ENCODE results near the gene NFKBIA.

GRCh38 chr14:35423621-35424020 lies 19.1 kb upstream of the NFKBIA start:
- TF ChIP-seq CTCF (IDR thresholded peaks at IDR 0.05; ENCODE audit: low read depth, low read length, missing input control) (no peak), YY1 (IDR thresholded peaks at IDR 0.05) (no peak), GABPA (IDR thresholded peaks at IDR 0.05 in 1 of 2, conservative IDR thresholded peaks at IDR 0.05 in 1 of 2) (no peak), SP1 (IDR thresholded peaks at IDR 0.05) (no peak), ZBTB33 (IDR thresholded peaks at IDR 0.05) (no peak), RAD21 (IDR thresholded peaks at IDR 0.05) (no peak)
- TF ChIP-seq, protein P1, sequence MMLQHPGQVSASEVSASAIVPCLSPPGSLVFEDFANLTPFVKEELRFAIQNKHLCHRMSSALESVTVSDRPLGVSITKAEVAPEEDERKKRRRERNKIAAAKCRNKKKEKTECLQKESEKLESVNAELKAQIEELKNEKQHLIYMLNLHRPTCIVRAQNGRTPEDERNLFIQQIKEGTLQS (IDR thresholded peaks at IDR 0.05) = no peak
- TF ChIP-seq, protein P2, sequence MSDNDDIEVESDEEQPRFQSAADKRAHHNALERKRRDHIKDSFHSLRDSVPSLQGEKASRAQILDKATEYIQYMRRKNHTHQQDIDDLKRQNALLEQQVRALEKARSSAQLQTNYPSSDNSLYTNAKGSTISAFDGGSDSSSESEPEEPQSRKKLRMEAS (IDR thresholded peaks at IDR 0.05) = no peak
- TF ChIP-seq, protein P3, sequence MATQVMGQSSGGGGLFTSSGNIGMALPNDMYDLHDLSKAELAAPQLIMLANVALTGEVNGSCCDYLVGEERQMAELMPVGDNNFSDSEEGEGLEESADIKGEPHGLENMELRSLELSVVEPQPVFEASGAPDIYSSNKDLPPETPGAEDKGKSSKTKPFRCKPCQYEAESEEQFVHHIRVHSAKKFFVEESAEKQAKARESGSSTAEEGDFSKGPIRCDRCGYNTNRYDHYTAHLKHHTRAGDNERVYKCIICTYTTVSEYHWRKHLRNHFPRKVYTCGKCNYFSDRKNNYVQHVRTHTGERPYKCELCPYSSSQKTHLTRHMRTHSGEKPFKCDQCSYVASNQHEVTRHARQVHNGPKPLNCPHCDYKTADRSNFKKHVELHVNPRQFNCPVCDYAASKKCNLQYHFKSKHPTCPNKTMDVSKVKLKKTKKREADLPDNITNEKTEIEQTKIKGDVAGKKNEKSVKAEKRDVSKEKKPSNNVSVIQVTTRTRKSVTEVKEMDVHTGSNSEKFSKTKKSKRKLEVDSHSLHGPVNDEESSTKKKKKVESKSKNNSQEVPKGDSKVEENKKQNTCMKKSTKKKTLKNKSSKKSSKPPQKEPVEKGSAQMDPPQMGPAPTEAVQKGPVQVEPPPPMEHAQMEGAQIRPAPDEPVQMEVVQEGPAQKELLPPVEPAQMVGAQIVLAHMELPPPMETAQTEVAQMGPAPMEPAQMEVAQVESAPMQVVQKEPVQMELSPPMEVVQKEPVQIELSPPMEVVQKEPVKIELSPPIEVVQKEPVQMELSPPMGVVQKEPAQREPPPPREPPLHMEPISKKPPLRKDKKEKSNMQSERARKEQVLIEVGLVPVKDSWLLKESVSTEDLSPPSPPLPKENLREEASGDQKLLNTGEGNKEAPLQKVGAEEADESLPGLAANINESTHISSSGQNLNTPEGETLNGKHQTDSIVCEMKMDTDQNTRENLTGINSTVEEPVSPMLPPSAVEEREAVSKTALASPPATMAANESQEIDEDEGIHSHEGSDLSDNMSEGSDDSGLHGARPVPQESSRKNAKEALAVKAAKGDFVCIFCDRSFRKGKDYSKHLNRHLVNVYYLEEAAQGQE (IDR thresholded peaks at IDR 0.05) = no peak

Data from liver (tissue), 3 donors.